Right lobe of liver (tissue), 6 donors: ENCODE data around the gene MARCHF10. TPM values are rescaled to one million over a fixed set of nuclear protein-coding genes. Genes with fewer than 3 reads are reported as not detected.
"Not testable (repeated sequence)": the region's sequence is repeated elsewhere in the genome, so short reads cannot be mapped to it uniquely, and the experiment has no call there.

Experiments
- ATAC-seq, 4 donors: fragments of 200-7000 bp; cut with Tn5 transposase; one replicate each; pipeline ENCODE4 v1.9.1; 2020; ENCODE audit warnings: mild to moderate bottlenecking in 4 of 4, moderate library complexity in 4 of 4
- DNase-seq, 3 donors: peaks; one replicate each; pipeline ENCODE4 v3.0.0-alpha.2; 2020
- H3K27ac ChIP-seq, 3 donors: fragments of 200-600 bp; one replicate each; pipeline ENCODE4 v1.8.0; 2022
- H3K27me3 ChIP-seq, 2 donors: fragments of 200-600 bp; one replicate each; pipeline ENCODE4 v1.8.0; 2022
- H3K36me3 ChIP-seq, 4 donors: fragments of 200-600 bp; sonication (generic) in 1 of 4; one replicate each; pipeline versions ENCODE4 v1.5.1 to v1.8.0; 2017 to 2022; ENCODE audit warnings: control low read depth in 1 of 4
- H3K4me1 ChIP-seq, 4 donors: fragments of 200-600 bp; sonication (generic) in 1 of 4; one replicate each; pipeline versions ENCODE4 v1.5.1 to v1.8.0; 2017 to 2022; ENCODE audit warnings: control low read depth in 1 of 4
- H3K4me3 ChIP-seq, 3 donors: fragments of 200-600 bp; one replicate each; pipeline ENCODE4 v1.8.0; 2022
- H3K9me3 ChIP-seq, 4 donors: fragments of 200-600 bp; sonication (generic) in 1 of 4; one replicate each; pipeline versions ENCODE4 v1.5.1 to v1.8.0; 2017 to 2022; ENCODE audit warnings: control low read depth in 1 of 4
- POLR2A ChIP-seq: fragments of 450-650 bp; IDR thresholded peaks from one replicate; pipeline ENCODE4 v1.6.1; 2017; ENCODE audit warnings: antibody characterized with exemption, mild to moderate bottlenecking
- WGBS: methylation state at CpG from one replicate; pipeline ENCODE4 v1.1.6; 2018; ENCODE audit warnings: low coverage, low lambda C conversion rate; ENCODE audit not compliant: insufficient coverage; ENCODE audit errors: missing lambda C conversion rate; 5-methylcytosine and 5-hydroxymethylcytosine counted together
- intact Hi-C, 2 donors: fragments of 100-400 bp; cut with DNase I; formaldehyde crosslinking; loops; one replicate each; pipeline versions ENCODE4 v1.11.2 to v1.14.1; 2022
- total RNA-seq, 6 experiments: library from RNA; depleted of rRNA in 2 of 6; stranded (reverse); fragments of >200 nt in 2 of 6; fragmentation: NEBNext Ultra II Directional in 3 of 6; extraction: Animal tissue kit (Norgen Biotek cat#: 25700) in 3 of 6; gene quantifications; one replicate each; pipeline versions ENCODE4 v1.1.0 to v1.2.4, GENCODE V29; 2016 to 2023
- TF ChIP-seq, protein P1 (sequence below), 4 donors: fragments of 200-600 bp in 3 of 4; fragments of 450-650 bp in 1 of 4; IDR thresholded peaks; one replicate each; pipeline versions ENCODE4 v1.5.1 to v1.8.0; 2016 to 2022; ENCODE audit warnings: antibody characterized with exemption in 4 of 4, mild to moderate bottlenecking in 2 of 4
- donor health status: DM: no; HTN: yes; CAD: no.
- donor health status: DM: no; HTN: no; CAD: no.
- donor health status: DM: no; HTN: no; CAD: no.
- donor health status: DM: no; HTN: yes; CAD: no.
- donor health status: DM: no; HTN: yes; CAD: no.

MARCHF10 gene
- total RNA-seq, 6 experiments from 2014 or later = not detected

DNA sequence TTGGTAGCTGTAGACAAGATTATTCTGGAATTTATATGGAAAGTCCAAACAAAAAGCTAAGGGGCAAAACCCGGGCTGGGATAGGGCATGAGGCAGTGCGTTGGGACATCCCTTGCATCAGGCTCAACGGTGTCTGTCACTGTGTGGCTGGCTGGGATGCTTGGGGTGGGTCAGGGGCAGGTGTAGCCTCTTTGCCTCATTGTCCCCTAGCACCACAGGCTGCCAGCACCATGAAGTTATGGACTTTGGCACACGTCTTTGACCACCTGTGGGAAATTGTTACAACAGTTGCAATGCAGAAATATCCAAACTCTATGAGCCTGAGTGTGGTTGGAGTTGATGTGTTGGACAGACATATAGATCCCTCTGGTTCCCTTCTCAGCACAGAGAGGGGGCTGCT is 32.8 kb upstream of the MARCHF10 start:
- 25% methylated on average over 1 of the region's 4 CpGs for WGBS
- no peak for DNase-seq
- TF ChIP-seq, protein P1, sequence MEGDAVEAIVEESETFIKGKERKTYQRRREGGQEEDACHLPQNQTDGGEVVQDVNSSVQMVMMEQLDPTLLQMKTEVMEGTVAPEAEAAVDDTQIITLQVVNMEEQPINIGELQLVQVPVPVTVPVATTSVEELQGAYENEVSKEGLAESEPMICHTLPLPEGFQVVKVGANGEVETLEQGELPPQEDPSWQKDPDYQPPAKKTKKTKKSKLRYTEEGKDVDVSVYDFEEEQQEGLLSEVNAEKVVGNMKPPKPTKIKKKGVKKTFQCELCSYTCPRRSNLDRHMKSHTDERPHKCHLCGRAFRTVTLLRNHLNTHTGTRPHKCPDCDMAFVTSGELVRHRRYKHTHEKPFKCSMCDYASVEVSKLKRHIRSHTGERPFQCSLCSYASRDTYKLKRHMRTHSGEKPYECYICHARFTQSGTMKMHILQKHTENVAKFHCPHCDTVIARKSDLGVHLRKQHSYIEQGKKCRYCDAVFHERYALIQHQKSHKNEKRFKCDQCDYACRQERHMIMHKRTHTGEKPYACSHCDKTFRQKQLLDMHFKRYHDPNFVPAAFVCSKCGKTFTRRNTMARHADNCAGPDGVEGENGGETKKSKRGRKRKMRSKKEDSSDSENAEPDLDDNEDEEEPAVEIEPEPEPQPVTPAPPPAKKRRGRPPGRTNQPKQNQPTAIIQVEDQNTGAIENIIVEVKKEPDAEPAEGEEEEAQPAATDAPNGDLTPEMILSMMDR (IDR thresholded peaks at IDR 0.05) = no peak
- TF ChIP-seq POLR2A = no peak
- Histone ChIP-seq H3K4me3 (no peak overlapping the region), H3K9me3 (no peaks in the 10 kb centered on the region), H3K4me1 (no peaks in the 10 kb centered on the region), H3K36me3 (no peaks in the 10 kb centered on the region), H3K27ac (no peak overlapping the region), H3K27me3 (no peaks in the 10 kb centered on the region)
- no peak for ATAC-seq
- intact Hi-C loops = no loop called here

DNA sequence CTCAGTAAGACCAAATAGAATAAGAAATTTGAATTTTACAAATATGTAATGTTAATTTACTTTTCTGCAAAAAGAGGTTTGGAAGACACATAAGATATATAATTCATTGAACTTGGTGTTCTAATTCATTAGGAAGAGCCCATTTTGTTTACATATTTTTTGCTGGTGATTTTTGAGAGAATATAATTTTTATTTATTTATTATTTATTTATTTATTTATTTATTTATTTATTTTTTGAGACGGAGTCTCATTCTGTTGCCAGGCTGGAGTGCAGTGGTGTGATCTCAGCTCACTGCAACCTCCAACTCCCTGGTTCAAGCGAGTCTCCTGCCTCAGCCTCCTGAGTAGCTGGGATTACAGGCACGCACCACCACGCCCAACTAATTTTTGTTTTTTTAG is 25.7 kb upstream of the MARCHF10 start:
- H3K27ac ChIP-seq, H3K36me3 ChIP-seq, H3K4me1 ChIP-seq, H3K4me3 ChIP-seq, ATAC-seq, H3K27me3 ChIP-seq, intact Hi-C loops, DNase-seq, H3K9me3 ChIP-seq: not testable (repeated sequence)
- 88% methylated on average over 3 of the region's 4 CpGs for WGBS

DNA sequence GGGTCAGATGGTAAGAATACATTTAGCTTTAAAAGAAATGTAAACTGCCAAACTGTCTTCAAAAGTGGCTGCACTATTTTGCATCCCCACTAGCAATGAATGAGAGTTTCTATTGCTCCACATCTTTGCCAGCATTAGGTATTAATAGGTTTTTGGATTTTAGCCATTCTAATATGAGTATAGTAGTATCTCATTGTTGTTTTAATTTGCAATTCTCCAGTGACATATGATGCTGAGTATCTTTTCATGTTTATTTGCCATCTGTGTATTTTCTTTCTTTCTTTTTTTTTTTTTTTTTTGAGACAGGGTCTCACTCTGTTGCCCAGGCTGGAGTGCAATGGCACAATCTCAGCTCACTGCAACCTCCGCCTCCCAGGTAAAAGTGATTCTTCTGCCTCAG is 24.3 kb upstream of the MARCHF10 start:
- H3K27me3 ChIP-seq = no peaks in the 10 kb centered on the region
- no peaks in the 10 kb centered on the region for H3K9me3 ChIP-seq
- H3K4me1 ChIP-seq = no peaks in the 10 kb centered on the region
- ATAC-seq (no peak), DNase-seq (no peak)
- TF ChIP-seq POLR2A = no peak
- TF ChIP-seq, protein P1 (IDR thresholded peaks at IDR 0.05) = no peak
- no peak overlapping the region for H3K27ac ChIP-seq
- no peak overlapping the region for H3K4me3 ChIP-seq
- H3K36me3 ChIP-seq = no peaks in the 10 kb centered on the region
- intact Hi-C loops = no loop called here
- no CpG with 5 or more reads among the region's 1 CpG for WGBS

DNA sequence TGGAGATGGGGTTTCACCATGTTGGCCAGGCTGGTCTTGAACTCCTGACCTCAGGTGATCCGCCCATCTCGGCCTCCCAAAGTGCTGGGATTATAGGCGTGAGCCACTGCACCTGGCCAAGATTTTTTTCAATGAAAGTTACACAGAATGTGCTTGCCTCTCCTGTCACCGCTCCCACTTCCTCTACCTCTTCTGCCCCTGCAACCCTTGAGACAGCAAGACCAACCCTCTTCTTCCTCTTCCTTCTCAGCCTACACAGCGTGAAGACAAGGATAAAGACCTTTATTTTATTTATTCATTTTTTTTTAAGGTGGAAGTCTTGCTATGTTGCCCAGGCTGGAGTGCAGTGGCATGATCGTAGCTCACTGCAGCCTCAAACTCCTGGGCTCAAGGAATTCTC is 23.0 kb upstream of the MARCHF10 start:
- H3K9me3 ChIP-seq, H3K4me1 ChIP-seq, H3K4me3 ChIP-seq, H3K27ac ChIP-seq, DNase-seq, ATAC-seq, H3K27me3 ChIP-seq, H3K36me3 ChIP-seq, intact Hi-C loops: not testable (repeated sequence)
- WGBS = 51% methylated on average over 5 of the region's 6 CpGs

DNA sequence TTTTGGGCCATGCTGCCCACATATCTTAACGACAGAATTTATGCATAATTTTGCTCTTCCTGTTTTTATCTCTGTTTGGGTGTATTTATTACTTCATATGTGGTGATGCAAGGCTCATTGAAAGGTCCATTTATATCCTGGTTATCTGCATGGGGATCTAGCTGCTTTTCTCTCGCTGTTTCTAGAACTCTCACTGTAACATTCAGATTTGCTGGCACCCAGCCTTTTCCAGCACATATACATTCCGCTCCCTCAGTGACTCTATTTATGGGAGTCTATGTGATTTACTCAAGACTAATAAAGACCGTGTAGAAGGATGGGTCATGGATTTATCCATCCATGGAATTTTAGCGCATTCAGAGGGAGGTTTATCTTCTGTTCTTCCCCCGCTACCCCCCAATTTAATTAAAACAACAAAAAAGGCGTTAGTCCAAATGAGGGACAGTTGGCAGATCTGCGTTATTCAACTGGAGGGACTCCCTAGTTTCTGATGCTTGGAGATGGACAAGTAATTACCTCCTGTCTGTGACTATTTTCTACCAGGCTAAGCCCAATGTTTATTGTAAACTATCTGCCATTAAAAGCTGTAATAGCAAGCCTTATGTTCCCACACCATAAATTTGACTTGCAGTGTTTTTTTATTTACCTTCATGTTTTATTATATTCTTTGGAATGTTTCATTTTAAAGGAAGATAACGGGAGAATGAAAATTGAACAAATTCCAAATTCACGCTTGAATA is 19.8 kb upstream of the MARCHF10 start:
- Histone ChIP-seq H3K36me3 (no peaks in the 10 kb centered on the region), H3K27ac (no peak overlapping the region), H3K4me1 (no peaks in the 10 kb centered on the region), H3K4me3 (no peak overlapping the region), H3K27me3 (no peaks in the 10 kb centered on the region), H3K9me3 (no peaks in the 10 kb centered on the region)
- intact Hi-C loops = no loop called here
- DNase-seq = no peak
- WGBS = 49% methylated on average over 10 of the region's 10 CpGs
- TF ChIP-seq, protein P1 (IDR thresholded peaks at IDR 0.05) = no peak
- no peak for TF ChIP-seq POLR2A
- ATAC-seq = no peak
